ENCODE results near the gene FRMPD2. TPM values are rescaled to one million over a fixed set of nuclear protein-coding genes. Genes with fewer than 3 reads are reported as not detected.

Gene FRMPD2
- polyA plus RNA-seq, 1 donor from 2014 or later, result 0.14 TPM

DNA sequence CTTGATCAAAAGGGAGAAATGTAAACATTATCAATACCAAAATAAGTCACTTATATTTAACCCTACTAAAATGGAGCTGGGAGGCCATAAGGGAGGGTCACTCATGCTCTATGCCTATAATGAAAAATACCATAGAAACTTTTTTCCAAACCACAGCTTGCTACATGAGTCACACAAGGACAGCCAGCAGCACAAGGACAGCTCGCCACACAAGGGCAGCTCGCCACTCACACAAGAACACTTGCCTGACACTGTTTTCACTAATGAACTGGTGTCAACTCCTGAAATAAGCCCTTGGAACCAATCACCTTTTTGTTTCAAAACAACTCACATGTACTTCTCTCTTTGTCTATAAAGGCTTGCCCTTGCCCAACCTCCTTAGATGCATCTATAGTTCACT, 43.3 kb downstream of the FRMPD2 start:
- Histone ChIP-seq H3K4me3 (ENCODE audit: low read length) (no peak overlapping the region), H3K4me2 (ENCODE audit: low read length) (no peak overlapping the region), H4K20me1 (ENCODE audit: insufficient read depth) (no peaks in the 10 kb centered on the region), H3F3A (ENCODE audit: insufficient read depth, low read length, poor library complexity, severe bottlenecking) (no peaks in the 10 kb centered on the region), H3K9ac (ENCODE audit: low read length) (no peak overlapping the region), H3K27ac (ENCODE audit: low read length) (no peak overlapping the region), H3K9me2 (ENCODE audit: insufficient read depth, low read length) (no peaks in the 10 kb centered on the region), H3K9me3 (ENCODE audit: low read length) (no peaks in the 10 kb centered on the region), H3K27me3 (ENCODE audit: insufficient read depth, low read depth, low read length) (no peaks in the 10 kb centered on the region), H3K79me2 (replicated peaks; ENCODE audit: insufficient read depth, low read length) (no peaks in the 10 kb centered on the region), H3K36me3 (ENCODE audit: insufficient read depth, low read length) (no peaks in the 10 kb centered on the region), H2AFZ (ENCODE audit: low read depth, low read length) (no peak overlapping the region)
- no peak for TF ChIP-seq MXI1 (conservative IDR thresholded peaks at IDR 0.05; ENCODE audit: poor library complexity, severe bottlenecking)
- no peak for TF ChIP-seq POLR2AphosphoS5 (IDR thresholded peaks at IDR 0.05)
- TF ChIP-seq, protein P1, sequence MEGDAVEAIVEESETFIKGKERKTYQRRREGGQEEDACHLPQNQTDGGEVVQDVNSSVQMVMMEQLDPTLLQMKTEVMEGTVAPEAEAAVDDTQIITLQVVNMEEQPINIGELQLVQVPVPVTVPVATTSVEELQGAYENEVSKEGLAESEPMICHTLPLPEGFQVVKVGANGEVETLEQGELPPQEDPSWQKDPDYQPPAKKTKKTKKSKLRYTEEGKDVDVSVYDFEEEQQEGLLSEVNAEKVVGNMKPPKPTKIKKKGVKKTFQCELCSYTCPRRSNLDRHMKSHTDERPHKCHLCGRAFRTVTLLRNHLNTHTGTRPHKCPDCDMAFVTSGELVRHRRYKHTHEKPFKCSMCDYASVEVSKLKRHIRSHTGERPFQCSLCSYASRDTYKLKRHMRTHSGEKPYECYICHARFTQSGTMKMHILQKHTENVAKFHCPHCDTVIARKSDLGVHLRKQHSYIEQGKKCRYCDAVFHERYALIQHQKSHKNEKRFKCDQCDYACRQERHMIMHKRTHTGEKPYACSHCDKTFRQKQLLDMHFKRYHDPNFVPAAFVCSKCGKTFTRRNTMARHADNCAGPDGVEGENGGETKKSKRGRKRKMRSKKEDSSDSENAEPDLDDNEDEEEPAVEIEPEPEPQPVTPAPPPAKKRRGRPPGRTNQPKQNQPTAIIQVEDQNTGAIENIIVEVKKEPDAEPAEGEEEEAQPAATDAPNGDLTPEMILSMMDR (IDR thresholded peaks at IDR 0.05; ENCODE audit: poor library complexity, severe bottlenecking), result no peak
- no peak for TF ChIP-seq TAF1 (IDR thresholded peaks at IDR 0.05; ENCODE audit: low read depth)
- TF ChIP-seq, protein P2, sequence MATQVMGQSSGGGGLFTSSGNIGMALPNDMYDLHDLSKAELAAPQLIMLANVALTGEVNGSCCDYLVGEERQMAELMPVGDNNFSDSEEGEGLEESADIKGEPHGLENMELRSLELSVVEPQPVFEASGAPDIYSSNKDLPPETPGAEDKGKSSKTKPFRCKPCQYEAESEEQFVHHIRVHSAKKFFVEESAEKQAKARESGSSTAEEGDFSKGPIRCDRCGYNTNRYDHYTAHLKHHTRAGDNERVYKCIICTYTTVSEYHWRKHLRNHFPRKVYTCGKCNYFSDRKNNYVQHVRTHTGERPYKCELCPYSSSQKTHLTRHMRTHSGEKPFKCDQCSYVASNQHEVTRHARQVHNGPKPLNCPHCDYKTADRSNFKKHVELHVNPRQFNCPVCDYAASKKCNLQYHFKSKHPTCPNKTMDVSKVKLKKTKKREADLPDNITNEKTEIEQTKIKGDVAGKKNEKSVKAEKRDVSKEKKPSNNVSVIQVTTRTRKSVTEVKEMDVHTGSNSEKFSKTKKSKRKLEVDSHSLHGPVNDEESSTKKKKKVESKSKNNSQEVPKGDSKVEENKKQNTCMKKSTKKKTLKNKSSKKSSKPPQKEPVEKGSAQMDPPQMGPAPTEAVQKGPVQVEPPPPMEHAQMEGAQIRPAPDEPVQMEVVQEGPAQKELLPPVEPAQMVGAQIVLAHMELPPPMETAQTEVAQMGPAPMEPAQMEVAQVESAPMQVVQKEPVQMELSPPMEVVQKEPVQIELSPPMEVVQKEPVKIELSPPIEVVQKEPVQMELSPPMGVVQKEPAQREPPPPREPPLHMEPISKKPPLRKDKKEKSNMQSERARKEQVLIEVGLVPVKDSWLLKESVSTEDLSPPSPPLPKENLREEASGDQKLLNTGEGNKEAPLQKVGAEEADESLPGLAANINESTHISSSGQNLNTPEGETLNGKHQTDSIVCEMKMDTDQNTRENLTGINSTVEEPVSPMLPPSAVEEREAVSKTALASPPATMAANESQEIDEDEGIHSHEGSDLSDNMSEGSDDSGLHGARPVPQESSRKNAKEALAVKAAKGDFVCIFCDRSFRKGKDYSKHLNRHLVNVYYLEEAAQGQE (IDR thresholded peaks at IDR 0.05; ENCODE audit: borderline replicate concordance), result no peak
- TF ChIP-seq EZH2 (IDR thresholded peaks at IDR 0.05; ENCODE audit: borderline replicate concordance, insufficient read depth, low read length, poor library complexity, severe bottlenecking), result no peak
- no peak for TF ChIP-seq RAD21 (conservative IDR thresholded peaks at IDR 0.05)
- TF ChIP-seq EP300 (conservative IDR thresholded peaks at IDR 0.05; ENCODE audit: poor library complexity, severe bottlenecking), result no peak
- TF ChIP-seq SMC3 (conservative IDR thresholded peaks at IDR 0.05; ENCODE audit: poor library complexity), result no peak

DNA sequence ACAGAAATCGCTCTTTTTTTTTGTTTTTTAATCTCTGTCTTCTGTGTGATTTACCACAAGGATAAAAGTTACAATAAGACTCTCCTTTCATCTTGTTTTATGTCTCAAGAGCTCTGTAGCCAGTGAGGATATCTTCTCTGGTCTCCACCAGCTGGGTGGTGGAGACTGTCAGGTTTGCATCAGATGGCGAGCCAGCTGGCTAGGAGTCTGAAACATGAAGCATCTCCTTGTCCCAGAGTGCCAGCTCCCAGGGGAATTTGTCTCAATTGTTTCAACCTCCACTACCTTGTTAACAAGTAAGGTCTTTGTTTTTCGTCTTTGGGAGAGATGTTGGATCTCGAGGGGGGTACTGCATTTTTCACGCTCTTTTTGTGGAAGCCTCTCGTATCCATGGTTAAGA, 47.3 kb downstream of the FRMPD2 start:
- Histone ChIP-seq H3K4me2 (ENCODE audit: low read length) (no peak overlapping the region), H4K20me1 (ENCODE audit: insufficient read depth) (no peaks in the 10 kb centered on the region), H3K36me3 (ENCODE audit: insufficient read depth, low read length) (no peaks in the 10 kb centered on the region), H3K9ac (ENCODE audit: low read length) (no peak overlapping the region), H3K27me3 (ENCODE audit: insufficient read depth, low read depth, low read length) (no peaks in the 10 kb centered on the region), H3K9me2 (ENCODE audit: insufficient read depth, low read length) (no peaks in the 10 kb centered on the region), H3K4me3 (ENCODE audit: low read length) (no peak overlapping the region), H3K79me2 (replicated peaks; ENCODE audit: insufficient read depth, low read length) (no peaks in the 10 kb centered on the region), H3F3A (ENCODE audit: insufficient read depth, low read length, poor library complexity, severe bottlenecking) (no peaks in the 10 kb centered on the region), H3K9me3 (ENCODE audit: low read length) (no peaks in the 10 kb centered on the region), H2AFZ (ENCODE audit: low read depth, low read length) (no peak overlapping the region), H3K27ac (ENCODE audit: low read length) (no peak overlapping the region)
- TF ChIP-seq RAD21 (conservative IDR thresholded peaks at IDR 0.05), result no peak
- TF ChIP-seq, protein P1 (IDR thresholded peaks at IDR 0.05; ENCODE audit: poor library complexity, severe bottlenecking), result no peak
- TF ChIP-seq, protein P2 (IDR thresholded peaks at IDR 0.05; ENCODE audit: borderline replicate concordance), result no peak
